GM12872 (cell line): ENCODE measurements around the gene BICRA.

Experiments
- CTCF ChIP-seq: IDR thresholded peaks from 3 replicates; pipeline ENCODE4 v1.5.1; 2011; ENCODE audit warnings: low read depth, mild to moderate bottlenecking, low read length, moderate library complexity; ENCODE audit not compliant: insufficient read depth

The BICRA gene

GRCh38 chr19:47595944-47596343 lies 13.0 kb upstream of the BICRA start:
- no peak for TF ChIP-seq CTCF

DNA sequence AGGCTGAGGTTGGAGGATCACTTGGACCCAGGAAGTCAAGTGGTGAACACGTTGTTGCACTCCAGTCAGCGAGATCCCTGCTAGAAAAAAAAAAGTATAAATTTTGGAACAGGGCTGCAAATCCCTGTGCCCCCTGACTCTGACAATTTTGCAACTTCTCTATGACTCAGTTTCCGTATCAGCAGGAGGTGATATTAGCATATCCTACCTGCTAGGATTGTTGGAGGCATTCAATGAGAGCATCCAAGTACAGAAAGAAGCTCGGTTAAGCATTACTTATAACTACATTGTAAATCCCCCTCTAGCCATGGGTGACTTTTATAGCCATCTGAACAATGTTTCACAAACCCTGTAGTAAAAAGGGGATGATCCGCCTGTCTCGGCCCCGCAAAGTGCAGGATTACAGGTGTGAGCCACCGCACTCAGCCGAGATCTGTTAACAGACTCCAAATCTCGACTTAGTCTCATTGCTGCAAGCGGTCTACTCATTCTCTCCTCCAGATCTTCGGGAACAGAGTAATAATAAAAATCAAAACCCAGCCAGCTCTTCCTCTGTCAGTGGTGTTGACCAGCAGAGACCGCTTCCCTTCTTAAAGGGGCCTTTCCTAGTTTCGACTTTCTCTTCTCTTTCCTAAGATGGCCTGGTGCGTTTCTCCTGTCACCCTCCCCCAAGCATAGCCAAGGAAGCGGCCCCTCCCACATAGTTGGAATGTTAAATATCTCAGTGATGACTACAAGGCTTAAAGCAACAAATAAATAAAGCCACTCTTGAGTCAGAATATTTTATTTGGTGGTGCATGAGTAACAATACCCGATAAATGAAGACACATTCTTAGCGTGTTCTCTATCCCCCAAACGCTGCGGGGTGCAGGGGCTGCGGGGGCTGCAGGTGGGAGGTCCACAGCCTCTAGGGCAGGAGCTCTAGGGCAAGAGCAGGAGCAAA lies 10.3 kb upstream of the BICRA start:
- no peak for TF ChIP-seq CTCF

DNA sequence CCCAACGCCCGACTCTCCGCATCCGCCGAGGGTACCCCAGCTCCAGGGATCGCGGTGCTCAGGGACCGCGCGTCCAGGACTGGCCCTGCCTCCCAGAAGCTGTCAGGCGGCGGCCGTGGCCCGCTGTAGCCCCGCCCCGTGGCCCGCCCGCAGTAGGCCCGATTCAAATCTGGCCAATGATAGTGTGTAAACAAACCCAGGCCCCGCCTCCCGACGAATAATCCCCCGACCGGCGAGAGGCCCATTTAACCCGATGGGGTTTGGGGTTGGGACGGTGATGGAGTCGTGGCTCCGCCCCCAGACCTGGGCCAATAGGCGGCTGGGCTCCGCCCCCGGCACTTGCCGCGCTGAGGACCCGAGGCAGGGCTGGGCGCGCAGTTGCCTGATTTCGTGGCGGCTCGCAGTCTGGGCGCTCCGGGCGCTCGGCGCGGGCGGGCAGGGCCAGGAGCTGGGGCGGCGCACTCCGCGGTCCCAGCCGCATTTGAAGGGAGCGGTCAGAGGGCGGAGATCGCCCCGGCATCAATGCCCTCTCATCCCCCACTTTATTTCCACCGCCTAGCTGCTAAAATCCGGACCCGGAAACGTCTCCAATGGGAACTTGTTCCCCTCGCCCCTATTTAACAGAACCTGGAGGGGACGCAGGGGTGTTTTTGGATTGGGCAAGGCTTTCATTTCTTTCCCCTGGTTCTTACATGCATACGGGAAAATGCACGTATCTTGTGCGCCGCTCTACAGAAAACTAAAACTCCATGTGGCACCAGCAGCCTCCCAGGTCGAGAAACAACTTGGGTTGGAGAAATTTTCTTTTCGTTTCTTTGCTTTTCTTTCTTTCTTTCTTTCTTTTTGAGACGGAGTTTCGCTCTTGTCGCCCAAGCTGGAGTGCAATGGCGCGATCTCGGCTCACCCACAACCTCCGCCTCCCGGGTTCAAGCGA lies 8.4 kb upstream of the BICRA start:
- TF ChIP-seq CTCF, result no peak

DNA sequence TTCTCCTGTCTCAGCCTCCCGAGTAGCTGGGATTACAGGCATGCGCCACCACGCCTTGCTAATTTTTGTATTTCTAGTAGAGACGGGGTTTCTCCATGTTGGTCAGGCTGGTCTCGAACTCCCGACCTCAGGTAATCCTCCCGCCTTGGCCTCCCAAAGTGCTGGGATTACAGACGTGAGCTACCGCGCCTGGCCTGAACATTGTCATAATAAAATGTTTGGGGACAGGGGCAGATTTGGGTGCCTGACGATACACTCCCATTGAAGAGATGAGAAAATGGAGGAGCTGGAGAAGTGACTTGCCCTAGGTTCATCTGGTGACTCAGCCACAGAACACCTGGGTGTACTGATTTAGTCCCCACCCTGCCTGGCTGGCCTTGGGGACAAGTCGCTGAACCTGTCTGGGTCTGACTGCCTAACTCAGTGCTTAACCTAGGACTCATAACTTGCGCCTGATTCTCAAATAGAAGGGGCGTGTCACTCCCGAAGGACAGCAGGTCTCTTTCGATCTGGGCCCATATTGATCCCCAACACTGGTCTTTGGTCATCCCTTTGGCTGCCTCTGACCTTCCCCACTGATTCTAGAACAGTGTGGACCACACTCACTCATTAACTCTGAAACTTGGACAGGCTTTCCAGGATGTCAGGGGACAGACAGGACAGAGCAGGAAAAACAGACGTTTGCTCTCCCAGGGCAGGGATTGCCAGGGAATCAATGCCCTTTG lies 7.6 kb upstream of the BICRA start:
- TF ChIP-seq CTCF, result no peak

GRCh38 chr19:47603706-47604565 lies 5.0 kb upstream of the BICRA start:
- TF ChIP-seq CTCF, result no peak

- TF ChIP-seq CTCF, result no peak
Observed at GRCh38 chr19:47607564-47608073, 1.3 kb upstream of the BICRA start.
